ENCODE data around the gene NCK2.

- TF ChIP-seq CTCF (IDR thresholded peaks at IDR 0.05) (no peak), POLR2A (IDR thresholded peaks at IDR 0.05) (no peak)
Measured at GRCh38 chr2:105711394-105711793, 33.3 kb upstream of the NCK2 start.

Data from body of pancreas (tissue), 4 donors.